ENCODE measurements around the gene NAA40. TPM values are rescaled to one million over a fixed set of nuclear protein-coding genes. Genes with fewer than 3 reads are reported as not detected.
A peak's percentile ranks its signal among the peaks of the same experiment; 100 is the strongest.

The NAA40 gene
- total RNA-seq = 10 to 100 TPM in 1 of 4 donors, 1 to 10 TPM in 3; 3.0 to 10.2 (median 6.1) TPM

- intact Hi-C loops (cut with DNase I; ENCODE audit: low total_unique reads) = no loop called here
- WGBS, 2 donors = 0 to 1% methylated on average over 30 to 59 of the region's 92 CpGs
- H3K4me3 ChIP-seq (ENCODE audit: low read depth, poor library complexity, severe bottlenecking) = peak within 1 kb of the TSS; percentile 44
- TF ChIP-seq CTCF (IDR thresholded peaks at IDR 0.05) = no peak
- TF ChIP-seq POLR2A (IDR thresholded peaks at IDR 0.05) = no peak
- peak; percentile 69 to 95 for DNase-seq (ENCODE audit: low spot score in 2 of 2)
These were observed at the start of gene NAA40 for GRCh38 chr11:63938479-63939396. NAA40 (plus strand) TSS chr11:63939002; CDS start chr11:63939097, 95 bp downstream.

- TF ChIP-seq POLR2A (IDR thresholded peaks at IDR 0.05) (no peak), CTCF (IDR thresholded peaks at IDR 0.05) (no peak)
- WGBS, 2 donors = 40 to 61% methylated on average over 6 of the region's 6 CpGs
- H3K4me3 ChIP-seq (ENCODE audit: low read depth, poor library complexity, severe bottlenecking) = no peak overlapping the region
- intact Hi-C loops (cut with DNase I; ENCODE audit: low total_unique reads) = no loop called here
- DNase-seq (ENCODE audit: low spot score in 2 of 2) = no peak
These were observed 49.5 kb upstream of the NAA40 start for GRCh38 chr11:63889344-63889743.

GRCh38 chr11:63890368-63890767 is 48.4 kb upstream of the NAA40 start:
- no peak for DNase-seq (ENCODE audit: low spot score in 2 of 2)
- TF ChIP-seq POLR2A (IDR thresholded peaks at IDR 0.05) = no peak
- TF ChIP-seq CTCF (IDR thresholded peaks at IDR 0.05) = no peak
- 76 to 83% methylated on average over 7 of the region's 7 CpGs for WGBS, 2 donors
- intact Hi-C loops (cut with DNase I; ENCODE audit: low total_unique reads) = no loop called here
- H3K4me3 ChIP-seq (ENCODE audit: low read depth, poor library complexity, severe bottlenecking) = no peak overlapping the region

GRCh38 chr11:63892228-63892627 is 46.6 kb upstream of the NAA40 start:
- DNase-seq (ENCODE audit: low spot score in 2 of 2) = no peak
- H3K4me3 ChIP-seq (ENCODE audit: low read depth, poor library complexity, severe bottlenecking) = no peak overlapping the region
- 25 to 28% methylated on average over 3 of the region's 3 CpGs for WGBS, 2 donors
- intact Hi-C loops (cut with DNase I; ENCODE audit: low total_unique reads) = no loop called here
- TF ChIP-seq CTCF (IDR thresholded peaks at IDR 0.05) (no peak), POLR2A (IDR thresholded peaks at IDR 0.05) (no peak)

- intact Hi-C loops (cut with DNase I; ENCODE audit: low total_unique reads) = no loop called here
- DNase-seq (ENCODE audit: low spot score in 2 of 2) = no peak
- WGBS, 2 donors = 97 to 98% methylated on average over 6 of the region's 6 CpGs
- no peak overlapping the region for H3K4me3 ChIP-seq (ENCODE audit: low read depth, poor library complexity, severe bottlenecking)
- no peak for TF ChIP-seq POLR2A (IDR thresholded peaks at IDR 0.05)
- TF ChIP-seq CTCF (IDR thresholded peaks at IDR 0.05) = no peak
These were observed 45.4 kb upstream of the NAA40 start for GRCh38 chr11:63893355-63893754.
